GM23248 (cell line): ENCODE data around the gene KLHL2.

Source experiments
- EZH2 ChIP-seq: fragments of 200-600 bp; sonication (generic); IDR thresholded peaks from 2 replicates; pipeline ENCODE4 v1.6.1; 2018; ENCODE audit warnings: antibody characterized with exemption, mild to moderate bottlenecking; ENCODE audit not compliant: insufficient read depth, poor library complexity, severe bottlenecking
- EZH2phosphoT487 ChIP-seq: fragments of 200-600 bp; sonication (generic); IDR thresholded peaks from 2 replicates; pipeline ENCODE4 v1.6.1; 2018; ENCODE audit warnings: antibody characterized with exemption, moderate library complexity, mild to moderate bottlenecking, low read depth; ENCODE audit not compliant: insufficient read depth

DNA sequence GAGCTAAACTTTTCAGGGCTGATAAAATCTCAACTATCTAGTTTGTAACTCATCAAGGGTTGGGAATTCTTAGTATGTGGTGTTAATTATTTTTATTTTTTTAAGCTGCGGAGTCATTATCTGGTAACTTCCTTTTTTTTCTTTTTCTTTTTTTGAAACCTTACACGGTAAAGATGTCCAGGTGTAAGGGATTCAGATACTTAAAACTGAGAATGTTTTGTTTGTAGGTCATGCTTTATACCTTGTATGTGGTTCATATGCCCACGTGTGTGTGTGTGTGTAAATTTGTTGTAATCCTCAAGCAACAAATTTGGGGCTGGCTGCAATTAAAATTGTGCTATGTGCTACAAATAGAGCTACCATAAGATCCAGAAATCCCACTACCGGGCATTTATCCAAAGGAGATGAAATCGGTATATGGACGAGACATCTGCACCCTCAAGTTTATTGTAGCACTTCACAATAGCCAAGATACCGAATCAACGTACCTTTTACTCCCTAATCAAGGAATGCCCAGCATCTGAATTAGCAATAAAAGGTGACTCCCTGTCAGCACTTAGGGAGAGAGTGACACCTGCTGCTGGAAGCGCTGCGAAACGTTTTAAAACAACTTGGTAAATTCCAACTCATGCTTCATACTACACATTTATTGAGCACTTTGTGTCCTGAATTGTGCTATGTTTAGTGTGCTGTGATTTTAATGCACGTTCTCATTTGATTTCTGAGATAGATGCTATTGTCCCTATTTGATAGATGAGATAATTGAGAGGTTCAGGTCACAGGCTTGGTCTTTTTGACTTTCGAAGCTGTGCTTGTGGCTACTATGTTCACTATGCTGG, 136.2 kb downstream of the KLHL2 start:
- TF ChIP-seq EZH2 (no peak), EZH2phosphoT487 (no peak)
